ENCODE measurements around the gene PTGR1. TPM values are rescaled to one million over a fixed set of nuclear protein-coding genes. Genes with fewer than 3 reads are reported as not detected.

The PTGR1 gene
- total and polyA plus RNA-seq, 3 donors from 2014 or later: 20.9 to 26.6 (median 20.9) TPM

GRCh38 chr9:111645806-111646205, 46.4 kb upstream of the PTGR1 start:
- no peak overlapping the region for H3K27ac ChIP-seq
- H3K4me3 ChIP-seq: no peak overlapping the region
- H3K36me3 ChIP-seq (ENCODE audit: low read depth, missing control alignments): no peaks in the 10 kb centered on the region
- H3K4me1 ChIP-seq: peaks cover 5% of the 10 kb centered on the region
- intact Hi-C loops (cut with DNase I; ENCODE audit: low total_unique reads): no loop called here
- 89 to 97% methylated on average over 1 of the region's 1 CpG for WGBS, 2 donors
- no peak for DNase-seq
- no peak for TF ChIP-seq CTCF (IDR thresholded peaks at IDR 0.05)
- TF ChIP-seq POLR2A (IDR thresholded peaks at IDR 0.05): no peak
- no peaks in the 10 kb centered on the region for H3K27me3 ChIP-seq
- no peaks in the 10 kb centered on the region for H3K9me3 ChIP-seq

DNA sequence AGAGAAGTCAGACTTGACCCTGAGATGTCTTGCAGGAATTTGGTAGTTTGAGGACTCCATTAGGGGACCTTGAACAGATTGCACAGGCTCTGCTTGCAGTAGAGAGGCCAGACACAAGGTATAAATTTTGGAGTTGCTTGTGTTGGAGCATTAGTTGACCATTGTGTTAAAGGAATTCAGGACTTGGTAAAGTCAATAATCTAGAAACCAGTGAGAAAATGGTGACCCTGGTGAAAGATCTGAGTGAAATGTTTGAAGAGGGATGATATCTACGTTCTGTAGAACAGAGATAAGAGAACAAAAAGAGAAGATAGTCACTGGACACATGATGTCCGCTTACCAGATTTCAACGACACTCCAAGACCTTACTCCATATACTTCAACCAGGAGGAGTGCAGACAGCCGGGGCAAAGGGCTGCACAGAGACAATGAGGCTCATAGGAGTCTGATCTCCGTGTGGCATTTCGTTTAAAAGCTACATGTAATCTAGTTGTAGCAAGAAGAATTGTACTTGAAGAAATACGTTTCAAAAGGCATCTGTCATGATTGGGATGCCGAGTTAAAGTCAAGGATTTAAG, 44.8 kb upstream of the PTGR1 start:
- Histone ChIP-seq H3K4me1 (peaks cover 5% of the 10 kb centered on the region), H3K4me3 (no peak overlapping the region), H3K9me3 (no peaks in the 10 kb centered on the region), H3K27ac (peak overlapping the region; percentile 25 to 53), H3K27me3 (no peaks in the 10 kb centered on the region), H3K36me3 (ENCODE audit: low read depth, missing control alignments) (no peaks in the 10 kb centered on the region)
- no peak for TF ChIP-seq POLR2A (IDR thresholded peaks at IDR 0.05)
- TF ChIP-seq CTCF (IDR thresholded peaks at IDR 0.05): no peak
- DNase-seq: peak; percentile 64
- intact Hi-C loops (cut with DNase I; ENCODE audit: low total_unique reads): no loop called here
- 68 to 74% methylated on average over 8 of the region's 8 CpGs for WGBS, 2 donors

DNA sequence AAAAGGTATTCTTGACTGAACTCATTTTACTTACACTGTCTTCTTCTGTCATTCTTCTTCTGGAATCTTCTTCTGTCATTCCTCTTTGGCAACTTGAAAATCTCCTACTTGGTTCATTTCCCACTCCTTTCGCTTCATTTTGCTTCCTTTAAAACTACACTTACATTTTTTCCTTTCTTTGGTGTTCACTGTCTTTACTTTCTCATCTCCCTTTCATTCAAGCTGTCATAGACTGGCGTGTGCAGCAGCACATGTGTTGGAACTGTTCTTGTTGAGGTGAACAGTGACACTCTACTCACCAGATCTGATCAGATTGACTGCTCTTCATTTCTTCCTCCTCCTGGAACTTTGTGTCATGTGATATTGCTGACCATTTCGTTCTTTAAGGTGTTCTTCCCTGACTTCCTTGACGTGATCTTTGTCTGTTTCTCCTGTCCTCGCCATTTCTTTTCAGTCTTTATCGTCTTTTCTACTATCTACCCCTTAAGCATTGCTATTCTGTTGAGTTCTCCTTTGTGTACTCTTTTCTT, 38.0 kb upstream of the PTGR1 start:
- Histone ChIP-seq H3K27me3 (no peaks in the 10 kb centered on the region), H3K9me3 (no peaks in the 10 kb centered on the region), H3K4me1 (peaks cover 19% of the 10 kb centered on the region), H3K27ac (no peak overlapping the region), H3K4me3 (no peak overlapping the region), H3K36me3 (ENCODE audit: low read depth, missing control alignments) (no peaks in the 10 kb centered on the region)
- intact Hi-C loops (cut with DNase I; ENCODE audit: low total_unique reads): no loop called here
- no peak for DNase-seq
- TF ChIP-seq POLR2A (IDR thresholded peaks at IDR 0.05) (no peak), CTCF (IDR thresholded peaks at IDR 0.05) (no peak)
- 72 to 74% methylated on average over 6 of the region's 6 CpGs for WGBS, 2 donors

GRCh38 chr9:111634860-111635259, 35.4 kb upstream of the PTGR1 start:
- Histone ChIP-seq H3K4me1 (peaks cover 31% of the 10 kb centered on the region), H3K27ac (no peak overlapping the region), H3K9me3 (no peaks in the 10 kb centered on the region), H3K36me3 (ENCODE audit: low read depth, missing control alignments) (no peaks in the 10 kb centered on the region), H3K27me3 (no peaks in the 10 kb centered on the region), H3K4me3 (no peak overlapping the region)
- no peak for DNase-seq
- WGBS, 2 donors: 27 to 65% methylated on average over 1 of the region's 1 CpG
- intact Hi-C loops (cut with DNase I; ENCODE audit: low total_unique reads): no loop called here
- TF ChIP-seq CTCF (IDR thresholded peaks at IDR 0.05) (no peak), POLR2A (IDR thresholded peaks at IDR 0.05) (no peak)

DNA sequence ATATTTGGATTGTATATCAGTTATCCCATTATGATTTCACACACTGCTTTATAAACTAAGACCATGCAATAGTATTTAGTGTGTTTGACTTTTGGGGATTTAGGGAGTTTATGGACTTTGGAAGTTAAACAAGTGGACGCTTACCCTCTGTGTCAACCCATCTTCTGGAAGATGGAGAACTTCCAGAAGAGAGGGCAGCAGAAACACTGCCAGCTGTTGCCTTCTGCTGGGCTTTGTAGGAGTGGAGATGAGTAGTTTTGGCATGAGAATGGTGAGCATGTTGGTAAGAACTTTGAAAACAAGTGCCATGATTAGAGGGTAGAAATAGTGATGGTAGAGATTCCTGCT, 33.9 kb upstream of the PTGR1 start:
- Histone ChIP-seq H3K9me3 (no peaks in the 10 kb centered on the region), H3K4me1 (peaks cover 31% of the 10 kb centered on the region), H3K36me3 (ENCODE audit: low read depth, missing control alignments) (no peaks in the 10 kb centered on the region), H3K4me3 (no peak overlapping the region), H3K27ac (no peak overlapping the region), H3K27me3 (no peaks in the 10 kb centered on the region)
- TF ChIP-seq POLR2A (IDR thresholded peaks at IDR 0.05) (no peak), CTCF (IDR thresholded peaks at IDR 0.05) (no peak)
- whole genome bisulfite sequencing, 2 donors: 81 to 95% methylated on average over 1 of the region's 1 CpG
- intact Hi-C loops (cut with DNase I; ENCODE audit: low total_unique reads): no loop called here
- no peak for DNase-seq
